Amygdala (tissue), 56 donors: ENCODE data around the gene CLVS2.
A peak's percentile ranks its signal among the peaks of the same experiment; 100 is the strongest.

ENCODE experiments used
- DNase-seq, 56 donors: peaks; one replicate each; lab custom pipeline; 2025; lab: John Stamatoyannopoulos, UW

Gene CLVS2

DNA sequence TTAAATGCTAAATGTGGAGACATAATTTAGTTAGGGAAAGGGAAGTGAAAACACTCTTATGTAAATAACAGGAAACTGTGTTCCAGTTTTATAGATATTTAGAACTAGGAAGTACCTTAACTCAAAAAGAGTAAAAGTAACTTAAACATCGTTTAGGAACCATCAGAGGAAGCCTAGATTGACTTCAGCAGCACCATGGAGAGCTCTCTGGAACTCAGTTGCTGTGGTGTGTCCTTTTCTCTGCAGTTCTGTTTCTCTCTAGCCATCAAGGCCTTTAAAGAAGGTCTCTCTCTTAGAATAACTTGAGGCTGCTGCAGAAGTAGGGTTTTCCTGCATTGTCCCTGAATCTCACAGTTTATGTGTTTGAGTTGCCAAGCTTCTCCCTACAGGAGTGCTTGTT, 26.9 kb downstream of the CLVS2 start:
- DNase-seq = no peak

DNA sequence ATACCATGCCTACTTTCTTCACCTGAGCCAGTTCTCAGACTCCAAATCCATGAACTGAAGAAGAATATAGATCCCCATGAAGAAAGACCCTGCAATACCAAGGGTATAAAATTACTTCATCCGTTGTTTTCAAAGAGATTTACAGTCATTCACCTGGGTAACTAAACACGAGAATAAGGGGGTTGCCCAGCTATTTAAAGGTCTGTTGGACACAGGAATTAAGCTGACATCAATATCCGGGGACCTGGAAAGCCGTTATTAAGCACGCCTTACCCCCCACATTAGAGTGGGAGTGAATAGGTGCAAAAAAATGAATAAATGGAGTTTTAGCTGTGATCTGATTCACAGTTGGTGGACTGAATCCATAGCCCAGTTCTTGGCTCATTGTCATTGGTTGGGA, 28.9 kb downstream of the CLVS2 start:
- no peak for DNase-seq

DNA sequence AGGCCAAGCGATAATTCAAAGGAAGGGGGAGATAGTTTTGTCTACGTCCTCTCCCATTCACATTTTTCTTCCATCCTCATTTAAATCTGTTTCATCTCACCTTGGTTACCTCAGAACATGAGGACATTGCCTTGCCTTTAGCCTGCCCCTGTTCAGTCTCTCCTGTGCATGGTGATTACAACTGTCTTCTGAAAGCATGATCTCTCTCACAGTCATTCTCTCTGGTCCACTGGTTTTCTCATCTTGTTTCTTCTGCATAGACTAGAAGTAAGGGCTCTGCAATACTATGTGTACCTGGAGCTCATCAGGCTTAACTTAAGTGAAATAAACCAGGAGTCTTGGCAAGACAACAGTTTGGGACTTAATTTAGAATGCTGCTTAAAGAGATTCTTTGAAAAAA, 31.4 kb downstream of the CLVS2 start:
- no peak for DNase-seq

DNA sequence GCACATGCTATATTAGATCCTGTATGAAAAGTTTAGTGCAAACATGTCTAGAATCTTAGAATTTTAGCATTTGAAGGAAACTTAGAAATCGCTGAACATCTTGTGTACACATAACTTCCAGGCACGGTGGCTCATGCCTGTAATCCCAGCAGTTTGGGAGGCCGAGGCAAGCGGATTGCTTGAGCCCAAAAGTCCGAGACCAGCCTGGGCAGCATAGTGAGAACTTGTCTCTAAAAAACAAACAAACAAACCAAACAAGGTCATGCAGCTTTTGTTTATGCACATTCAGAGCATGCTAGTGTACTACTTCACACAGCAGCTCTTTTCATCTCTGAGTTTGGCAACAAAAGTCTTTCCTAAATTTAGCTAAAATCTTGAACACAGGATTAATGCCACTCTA, 32.2 kb downstream of the CLVS2 start:
- peak in 3 of 56 donors; percentile 1 to 3 (median 1) for DNase-seq

DNA sequence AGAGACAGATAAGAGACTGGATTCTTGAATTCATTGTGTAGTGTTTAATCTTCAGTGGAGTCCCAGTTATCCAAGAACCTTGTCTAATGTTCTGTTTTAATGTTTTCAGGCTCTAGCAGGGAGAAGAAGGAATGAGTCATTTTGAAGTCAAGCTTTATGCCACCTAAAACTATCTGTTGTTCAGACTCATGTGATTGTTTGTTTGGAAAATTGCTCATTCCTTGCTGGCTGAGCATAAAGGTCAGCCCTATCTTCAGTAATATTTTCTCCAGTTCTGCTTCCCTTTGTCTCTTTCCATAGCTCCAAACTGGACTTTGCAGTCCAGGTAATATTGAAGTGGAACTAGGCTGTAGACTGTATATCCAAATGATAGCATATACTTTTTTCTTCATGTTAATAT, 34.2 kb downstream of the CLVS2 start:
- DNase-seq = no peak

DNA sequence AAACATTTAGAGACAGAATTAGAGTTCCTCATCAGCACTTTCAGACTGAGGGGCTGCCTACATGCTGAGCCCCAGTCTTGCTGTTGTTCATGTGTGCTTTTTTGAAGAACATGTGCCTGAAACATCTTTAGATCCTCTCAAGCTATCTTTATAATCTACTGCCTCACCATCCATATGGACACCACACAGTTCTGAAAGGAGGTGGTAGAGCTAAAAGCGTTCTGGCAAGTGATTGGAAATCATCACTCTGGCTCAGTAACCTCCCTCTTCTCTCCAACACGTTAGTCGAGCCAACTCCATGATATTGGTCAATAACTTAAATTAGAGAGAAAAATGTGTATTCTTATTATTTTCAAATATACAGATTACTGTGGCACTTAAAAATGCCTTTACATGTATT, 40.6 kb downstream of the CLVS2 start:
- DNase-seq = no peak

DNA sequence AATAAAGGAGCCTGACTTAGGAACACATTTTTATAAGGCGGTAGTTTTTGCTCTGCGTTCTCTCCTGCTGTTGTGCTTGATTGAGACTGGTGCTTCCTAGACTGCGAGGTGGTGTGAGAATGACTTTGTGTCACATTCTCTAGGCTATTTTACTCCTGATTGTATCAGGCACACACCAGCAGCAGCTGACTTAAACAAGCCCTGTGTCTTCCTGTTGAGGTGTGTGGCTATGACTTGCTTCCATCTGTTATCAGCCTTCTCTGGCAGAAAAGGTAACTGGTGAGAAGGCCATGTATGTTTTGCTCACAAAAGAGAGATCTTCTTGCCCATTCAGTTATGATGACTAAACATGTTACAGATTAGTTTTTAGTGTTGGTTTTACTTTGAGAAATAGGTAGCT, 43.4 kb downstream of the CLVS2 start:
- no peak for DNase-seq

DNA sequence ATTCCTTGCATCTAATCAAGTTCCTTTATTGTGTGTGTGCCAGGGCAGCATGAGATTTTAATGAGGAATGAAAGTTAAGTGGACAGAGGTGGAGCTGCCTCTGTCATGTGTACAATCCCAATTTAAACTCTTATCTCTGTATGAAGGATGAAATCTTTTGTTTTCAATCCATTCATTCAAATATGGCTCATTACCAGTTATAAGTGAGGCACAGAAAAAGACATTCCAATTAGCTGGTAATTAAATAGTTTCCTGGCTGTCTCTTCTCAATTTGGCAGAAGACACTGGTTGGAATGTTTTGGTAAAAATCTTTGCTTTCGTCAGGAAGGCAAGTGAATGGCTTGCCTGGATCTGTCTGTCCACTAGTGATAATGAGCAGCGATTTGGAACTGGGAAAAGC, 46.4 kb downstream of the CLVS2 start:
- no peak for DNase-seq

DNA sequence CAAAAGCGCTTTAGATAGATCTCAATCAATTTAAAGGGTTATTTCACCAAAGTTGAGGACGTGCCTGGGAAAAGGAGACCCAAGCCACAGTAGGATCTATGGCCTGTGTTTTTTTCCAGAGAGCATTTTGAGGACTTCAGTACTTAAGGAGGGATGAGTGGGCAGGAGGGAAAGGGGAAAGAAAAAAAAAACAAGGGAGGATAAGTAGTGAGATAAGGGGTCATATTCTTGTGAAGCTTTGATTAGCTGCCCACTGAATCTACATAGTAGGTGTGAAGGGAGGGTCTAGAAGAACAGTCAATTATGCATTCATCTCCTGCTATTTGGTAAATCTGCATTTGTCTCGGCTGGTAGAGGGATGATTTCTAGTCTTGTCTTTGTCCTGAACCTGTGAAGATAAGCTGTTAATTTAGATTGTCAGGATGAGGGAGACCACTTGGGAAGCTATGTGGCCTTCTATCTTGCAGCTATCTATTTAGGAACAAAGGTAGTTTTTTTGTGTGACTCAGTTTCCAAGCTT, 48.4 kb downstream of the CLVS2 start:
- no peak for DNase-seq

DNA sequence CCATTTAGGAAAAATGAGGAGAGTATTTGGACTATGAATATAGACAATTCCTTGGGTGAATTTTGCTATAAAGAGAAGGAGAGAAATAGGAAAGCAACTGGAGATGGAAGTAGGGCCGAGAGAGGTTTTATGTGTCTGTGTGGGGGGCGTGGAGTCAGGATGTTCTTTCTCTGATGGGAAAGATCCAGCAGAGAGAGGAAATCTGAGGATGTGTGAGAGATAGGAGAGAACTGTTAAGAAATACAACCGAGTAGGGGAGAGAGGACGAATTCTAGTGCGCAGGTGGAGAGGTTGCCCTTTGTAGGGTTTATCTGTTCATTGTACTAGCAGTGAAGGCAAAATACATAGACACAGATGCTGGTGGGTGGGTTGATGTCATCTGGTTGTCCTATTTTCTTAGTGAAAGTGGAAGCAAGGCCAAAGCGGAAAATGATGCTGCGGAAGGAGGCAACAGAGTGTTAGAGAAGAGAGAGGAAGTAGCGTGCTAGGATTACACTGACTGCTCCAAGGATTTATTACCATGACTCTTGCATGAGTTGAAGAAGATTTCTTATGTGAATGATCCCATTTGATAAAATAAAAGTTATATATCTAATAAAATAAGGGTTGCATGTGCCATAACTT, 57.7 kb downstream of the CLVS2 start:
- DNase-seq = peak in 13 of 56 donors; percentile 2 to 43 (median 6)

DNA sequence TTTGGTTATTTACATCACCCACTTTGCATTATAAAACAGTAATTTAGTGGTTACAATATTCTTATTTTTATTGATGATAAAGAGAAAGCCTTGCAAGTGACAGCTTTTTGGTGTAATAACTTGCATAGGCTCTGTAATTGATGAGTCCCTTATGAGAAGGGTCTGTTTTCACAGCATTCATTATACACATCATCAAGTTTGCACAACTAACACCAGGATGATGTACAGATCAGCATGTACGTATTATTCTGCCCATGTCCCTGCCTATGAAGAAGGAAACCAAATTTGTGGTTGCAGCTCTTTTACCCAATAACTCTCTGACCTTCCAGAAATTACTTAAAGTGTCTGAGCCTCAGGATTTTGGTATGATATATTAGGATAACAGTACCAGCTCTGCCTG, 59.2 kb downstream of the CLVS2 start:
- DNase-seq = no peak

DNA sequence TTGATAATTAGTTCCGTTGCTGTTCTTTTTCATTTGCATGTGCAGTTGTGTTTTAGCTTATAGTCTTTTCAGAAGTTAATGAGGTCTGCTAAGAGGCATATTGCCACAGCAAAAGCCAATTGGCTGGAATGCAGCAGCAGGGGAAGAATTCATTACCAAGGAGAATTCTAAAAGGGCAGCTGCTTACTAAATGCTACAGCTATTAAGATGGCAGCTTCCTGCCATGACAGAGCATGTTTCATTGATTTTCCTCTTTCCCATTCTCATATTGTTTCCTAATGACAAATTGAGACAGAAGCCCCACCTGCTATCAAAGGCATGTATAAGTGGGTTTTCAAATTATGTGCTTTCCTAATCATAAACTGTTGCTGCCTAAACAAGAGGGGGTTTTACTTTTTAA, 66.6 kb downstream of the CLVS2 start:
- no peak for DNase-seq

DNA sequence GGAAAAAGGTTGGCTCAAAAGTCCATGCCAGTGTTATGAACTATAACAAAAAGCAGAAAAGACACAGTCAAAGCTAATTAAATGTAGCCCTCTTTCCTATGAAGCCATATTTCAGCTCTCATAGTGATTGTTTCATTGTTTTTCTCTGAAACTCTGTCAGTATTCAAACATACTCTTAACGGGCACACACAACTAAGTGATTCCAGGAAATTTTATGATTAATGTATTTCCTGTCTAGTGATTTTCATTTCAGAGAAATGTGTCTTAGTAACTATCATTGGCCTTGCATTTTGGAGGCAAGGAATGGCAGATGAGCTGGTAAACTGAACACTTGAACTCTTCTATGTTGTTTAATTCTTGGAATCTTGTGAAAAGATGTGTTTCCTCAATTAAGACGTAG, 68.0 kb downstream of the CLVS2 start:
- DNase-seq = no peak

DNA sequence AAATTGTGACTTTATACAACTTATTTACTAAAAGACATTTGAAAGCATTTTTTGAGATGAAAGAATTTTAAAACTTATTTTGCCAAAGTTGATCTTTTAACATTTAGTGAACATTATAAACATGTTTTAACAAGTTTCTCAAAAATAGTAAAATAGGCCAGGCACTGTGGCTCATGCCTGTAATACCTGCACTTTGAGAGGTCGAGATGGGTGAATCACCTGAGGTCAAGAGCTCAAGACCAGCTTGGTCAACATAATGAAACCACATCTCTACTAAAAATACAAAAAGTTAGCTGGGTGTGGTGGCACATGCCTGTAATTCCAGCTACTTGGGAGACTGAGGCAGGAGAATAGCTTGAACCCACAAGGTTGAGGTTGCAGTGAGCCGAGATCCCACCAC, 78.6 kb downstream of the CLVS2 start:
- DNase-seq = no peak

DNA sequence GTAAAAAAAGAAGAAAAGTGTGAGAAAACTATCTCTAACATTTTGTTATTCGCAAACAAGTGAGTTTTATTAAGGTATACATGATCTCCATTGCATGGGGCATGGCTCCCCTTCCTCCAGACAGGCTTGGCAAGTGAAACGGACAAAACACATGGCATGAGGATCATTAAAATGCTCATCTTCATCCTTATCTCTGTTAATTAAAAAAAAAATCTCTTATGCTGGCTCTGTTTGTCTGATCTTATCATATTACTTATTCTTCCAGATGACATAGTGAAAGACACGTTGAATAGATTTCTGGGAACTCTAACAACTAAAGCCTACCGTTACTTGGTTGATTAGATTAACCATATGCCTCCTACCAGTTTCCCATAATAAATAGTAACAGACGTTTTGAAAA, 89.4 kb downstream of the CLVS2 start:
- no peak for DNase-seq

DNA sequence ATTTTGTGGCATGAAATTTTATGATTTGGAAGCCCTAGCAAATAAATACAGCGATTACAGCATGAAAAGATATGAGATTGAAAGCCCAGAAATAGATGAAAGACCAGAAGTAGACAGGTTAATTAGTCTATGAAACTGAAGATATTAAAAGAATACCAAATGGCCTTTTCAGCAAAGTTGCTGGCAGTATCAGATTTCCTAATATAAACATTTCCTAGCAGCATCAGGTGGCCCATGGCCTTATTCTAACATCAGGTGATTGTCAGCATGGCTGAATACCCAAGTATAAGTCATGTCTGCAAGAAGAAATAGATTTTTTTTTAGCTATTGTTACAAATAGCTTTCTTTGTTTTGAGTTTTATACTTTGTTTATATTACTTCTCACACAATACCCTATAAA, 93.2 kb downstream of the CLVS2 start:
- no peak for DNase-seq

DNA sequence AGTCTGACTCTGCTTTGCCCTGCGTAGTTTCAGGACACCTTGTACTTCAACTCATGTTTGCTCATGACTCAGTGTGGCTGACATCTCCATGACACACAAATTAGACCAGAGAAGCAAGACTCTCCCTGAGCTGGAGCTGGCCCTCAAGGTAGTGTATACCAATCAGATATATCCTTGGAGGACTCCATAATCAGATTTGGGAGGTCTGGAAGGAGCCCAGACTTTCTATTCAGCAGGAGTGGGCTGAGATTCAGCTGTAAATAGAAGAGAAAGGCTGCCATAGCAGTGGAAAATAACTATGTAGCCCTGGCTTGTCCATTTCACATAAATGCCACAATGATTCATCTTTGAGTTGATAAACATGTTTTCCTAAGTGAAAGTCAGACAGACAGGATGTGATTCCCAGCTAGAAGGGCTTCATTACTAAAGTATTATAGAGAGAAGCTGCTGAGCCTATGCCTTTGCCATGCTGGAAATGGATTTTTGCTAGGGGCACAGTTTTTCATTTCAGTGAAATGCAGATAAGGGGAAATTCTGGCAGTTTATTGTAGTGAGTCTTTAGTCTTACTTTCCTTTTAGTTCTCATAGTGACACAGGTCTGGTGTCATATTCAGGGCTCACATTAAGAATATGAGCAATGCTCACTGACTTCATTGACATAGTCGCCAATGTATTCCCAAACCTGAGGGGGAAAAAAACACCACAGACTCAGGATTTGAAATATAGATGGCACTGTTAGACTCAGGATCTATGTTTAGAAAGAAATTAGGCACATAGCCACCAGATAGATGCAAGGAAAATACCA, 95.3 kb downstream of the CLVS2 start:
- DNase-seq = no peak

DNA sequence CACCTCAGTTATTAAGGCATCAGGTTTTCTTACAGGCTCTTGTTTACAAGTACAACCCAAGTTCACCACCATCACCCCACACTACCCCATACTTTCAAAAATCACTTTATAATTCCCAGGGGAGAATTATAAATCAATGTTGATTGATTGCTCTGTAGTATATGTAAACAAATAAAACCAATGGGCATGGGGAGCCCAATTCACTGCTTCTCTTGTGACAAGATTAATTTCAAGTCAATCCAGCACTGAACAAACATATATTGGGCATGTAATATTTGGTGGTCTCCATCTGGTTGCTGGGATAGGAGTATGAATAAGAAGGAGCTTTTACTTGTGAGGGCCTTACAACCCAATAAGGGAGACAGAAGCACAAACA, 95.8 kb downstream of the CLVS2 start:
- DNase-seq = no peak

DNA sequence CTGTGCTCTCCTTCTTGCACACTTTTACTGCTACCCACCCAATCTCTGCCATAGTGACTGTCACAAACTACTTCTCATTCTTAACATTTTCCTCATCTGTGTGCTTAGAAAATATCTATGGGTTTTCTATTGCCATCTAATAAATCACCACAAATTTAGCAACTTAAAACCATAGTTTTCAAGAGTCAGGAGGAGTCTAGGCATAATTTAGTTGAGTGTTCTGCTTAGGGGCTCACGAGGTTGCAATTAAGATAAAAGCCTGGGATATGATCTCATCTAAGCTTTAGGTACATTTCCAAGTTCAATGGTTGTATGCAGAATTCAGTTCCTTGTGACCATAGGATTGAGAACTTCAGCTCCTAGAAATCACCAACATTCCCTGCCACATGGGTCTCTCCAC, 98.8 kb downstream of the CLVS2 start:
- no peak for DNase-seq

DNA sequence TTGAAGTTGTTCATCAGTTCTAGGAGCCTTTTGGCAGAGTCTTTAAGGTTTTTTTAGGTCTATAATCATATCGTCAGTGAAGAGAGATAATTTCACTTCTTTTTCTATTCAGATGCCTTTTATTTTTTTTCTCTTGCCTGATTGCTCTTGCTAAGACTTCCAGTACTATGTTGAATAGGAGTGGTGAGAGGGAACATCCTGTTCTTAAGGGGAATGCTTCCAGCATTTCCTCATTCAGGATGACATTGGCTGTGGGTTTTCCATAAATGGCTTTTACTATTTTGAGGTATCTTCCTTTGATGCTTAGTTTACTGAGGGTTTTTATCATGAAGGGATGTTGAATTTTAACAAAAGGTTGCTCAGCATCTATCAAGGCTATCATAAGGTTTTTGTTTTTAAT, 109.5 kb downstream of the CLVS2 start:
- no peak for DNase-seq

DNA sequence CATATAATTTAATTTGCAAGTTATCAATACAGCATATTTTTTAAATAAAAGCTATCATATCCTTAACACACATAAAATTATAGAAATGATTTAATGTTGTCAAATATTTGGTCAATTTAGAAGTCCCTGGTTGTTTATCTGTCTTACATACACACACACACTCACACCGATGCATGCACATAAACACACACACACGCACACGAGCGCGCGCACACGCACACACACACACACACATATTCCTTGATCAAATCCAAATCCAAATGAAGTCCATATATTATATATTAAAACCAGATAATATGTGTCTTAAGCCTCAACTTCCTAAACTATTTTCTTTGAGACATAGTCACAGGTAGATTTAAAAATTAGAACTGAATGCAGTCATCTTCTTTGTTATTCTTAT, 120.3 kb downstream of the CLVS2 start:
- no peak for DNase-seq

DNA sequence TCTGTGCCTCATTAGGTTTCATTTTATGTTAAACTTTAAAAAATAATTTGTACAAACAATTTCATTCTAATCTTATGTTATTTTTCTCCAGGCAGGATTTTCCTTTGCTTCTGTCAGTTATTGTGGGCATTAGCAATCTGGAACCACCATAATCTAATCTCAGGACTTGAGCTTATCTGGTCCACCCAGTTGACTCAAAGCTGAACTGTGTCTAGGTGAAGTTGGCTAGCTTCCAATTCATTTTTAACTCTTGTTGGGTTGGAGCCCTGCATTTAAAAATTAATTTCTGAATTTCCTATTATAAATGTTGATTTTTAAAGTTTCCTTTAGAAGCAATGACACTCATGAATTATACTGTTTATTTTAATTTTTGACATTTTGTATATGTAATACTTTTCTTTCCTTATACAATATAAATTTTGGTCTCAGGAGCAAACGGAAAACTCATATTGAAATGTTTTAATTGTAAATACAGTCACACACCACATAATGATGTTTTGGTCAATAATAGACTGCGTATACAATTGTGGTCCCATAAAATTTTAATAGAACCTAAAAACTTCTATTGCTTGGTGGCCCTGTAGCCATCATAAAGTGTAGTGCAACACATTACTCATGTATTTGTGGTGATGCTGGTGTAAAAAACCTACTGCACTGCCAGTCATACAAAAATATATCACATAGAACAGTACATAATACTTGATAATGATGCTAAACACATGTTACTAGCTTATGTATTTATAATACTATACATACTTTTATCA, 121.3 kb downstream of the CLVS2 start:
- no peak for DNase-seq
